ENCODE measurements around the gene MLH1. TPM values are rescaled to one million over a fixed set of nuclear protein-coding genes. Genes with fewer than 3 reads are reported as not detected.

Gene MLH1
- total and polyA plus RNA-seq, 2 of the 8 experiments (the other 6 are each of a cell fraction or from before 2014, with no cell fraction given): 36.4 to 47.3 TPM

DNA sequence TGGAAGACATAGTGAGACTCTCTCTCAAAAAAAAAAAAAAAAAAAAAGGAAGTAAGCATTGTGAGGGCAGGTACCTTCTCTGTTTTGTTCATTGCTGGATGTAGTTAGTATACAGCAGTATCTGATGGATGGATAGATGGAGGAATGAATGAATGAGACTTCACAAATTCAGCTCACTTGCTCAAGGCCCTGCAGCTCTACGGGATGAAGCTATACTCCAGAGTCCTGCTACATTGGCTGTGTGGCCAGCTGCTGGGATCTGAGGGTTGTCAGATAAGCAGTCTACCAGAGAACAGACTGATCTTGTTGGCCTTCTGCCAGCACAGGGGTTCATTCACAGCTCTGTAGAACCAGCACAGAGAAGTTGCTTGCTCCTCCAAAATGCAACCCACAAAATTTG is 35.0 kb downstream of the MLH1 start (continued):
- TF ChIP-seq CTCF (IDR thresholded peaks at IDR 0.05; ENCODE audit: control extremely low read depth in 1 of 3, insufficient read depth in 1 of 3, low read depth in 1 of 3, low read length in 3 of 3) (no peak), CTBP2 (IDR thresholded peaks at IDR 0.05; ENCODE audit: borderline replicate concordance, insufficient read depth, insufficient read length, low read length) (no peak), PHF8 (conservative IDR thresholded peaks at IDR 0.05; ENCODE audit: low read depth, low read length) (no peak), EP300 (IDR thresholded peaks at IDR 0.05; ENCODE audit: borderline replicate concordance in 1 of 2, low read depth in 2 of 2, low read length in 2 of 2) (no peak)

All from H1 (cell line).